HCT116 (cell line): ENCODE measurements around the gene DMKN. TPM values are rescaled to one million over a fixed set of nuclear protein-coding genes. Genes with fewer than 3 reads are reported as not detected.

Experiments
- ATAC-seq: fragments of 200-7000 bp; cut with Tn5 transposase; 2 replicates; pipeline ENCODE4 v1.9.1; 2020; ENCODE audit warnings: mild to moderate bottlenecking, moderate library complexity
- BruUV-seq: library from RNA; stranded (reverse); fragments of 400-500 nt; replicated peaks from 2 replicates; lab custom pipeline; 2021; lab: Mats Ljungman, UMichigan
- CTCF ChIA-PET: fragments of 300-600 bp; sonication (Branson Sonifier 250); formaldehyde crosslinking; loops from one replicate; lab custom pipeline; 2021; ENCODE audit warnings: antibody characterized with exemption; lab: Charles Lee
- POLR2A ChIA-PET: fragments of 300-600, 350-600 bp; sonication (Branson Sonifier 250); formaldehyde crosslinking; loops from one replicate; lab custom pipeline; 2021; ENCODE audit warnings: antibody characterized with exemption; lab: Charles Lee
- RAD21 ChIA-PET, 2 experiments: fragments of 300-600 bp; sonication (Branson Sonifier 250); formaldehyde crosslinking; loops; one replicate each; lab custom pipeline; 2023; ENCODE audit warnings: low total read pairs in 2 of 2; ENCODE audit not compliant: uncharacterized antibody in 2 of 2, unreplicated experiment in 2 of 2, low non-redundant PET in 1 of 2; lab: Charles Lee
- DNase-seq: peaks from one replicate; pipeline ENCODE4 v3.0.0-alpha.2; 2010; ENCODE audit warnings: low read depth, low spot score
- H2AFZ ChIP-seq: fragments of 200-600 bp; shearing (Covaris generic), sonication (generic); 2 replicates; pipeline ENCODE4 v1.6.1; 2017; ENCODE audit warnings: low read depth, mixed run types, mixed read lengths, antibody characterized with exemption, low read length; ENCODE audit not compliant: poor library complexity, severe bottlenecking
- H3K27ac ChIP-seq: 2 replicates; pipeline ENCODE4 v1.5.1; 2012; ENCODE audit warnings: low read depth, low read length
- H3K27me3 ChIP-seq: fragments of 200-600 bp; sonication (generic); 2 replicates; pipeline ENCODE4 v1.6.1; 2016; ENCODE audit warnings: mixed run types, low read length, mixed read lengths; ENCODE audit not compliant: insufficient read depth
- H3K36me3 ChIP-seq, 2 experiments: fragments of 200-500 bp in 1 of 2; fragments of 200-600 bp in 1 of 2; sonication (Bioruptor generic) in 1 of 2; sonication (generic) in 1 of 2; 2 replicates each; pipeline versions ENCODE4 v1.5.1 to v1.6.1; 2014 to 2016; ENCODE audit warnings: low read length in 2 of 2, inconsistent platforms in 1 of 2, mixed read lengths in 1 of 2, mixed run types in 1 of 2; ENCODE audit not compliant: insufficient read depth in 2 of 2, control insufficient read depth in 1 of 2
- H3K4me1 ChIP-seq, 2 experiments: fragments of 200-600 bp in 1 of 2; sonication (generic) in 1 of 2; 2 replicates each; pipeline versions ENCODE4 v1.5.1 to v1.6.1; 2012 to 2017; ENCODE audit warnings: low read length in 2 of 2, inconsistent platforms in 1 of 2, mild to moderate bottlenecking in 1 of 2, mixed read lengths in 1 of 2, mixed run types in 1 of 2, moderate library complexity in 1 of 2; ENCODE audit not compliant: insufficient read depth in 2 of 2, control insufficient read depth in 1 of 2
- H3K4me2 ChIP-seq: fragments of 200-600 bp; sonication (generic); 2 replicates; pipeline ENCODE4 v1.6.1; 2017; ENCODE audit warnings: mixed run types, low read length, mixed read lengths
- H3K4me3 ChIP-seq, 2 experiments: fragments of 200-600 bp in 1 of 2; sonication (generic) in 1 of 2; replicated peaks in 1 of 2; 2 replicates each; pipeline ENCODE4 v1.5.1; 2011 to 2016; ENCODE audit warnings: low read length in 2 of 2, control low read depth in 1 of 2, low read depth in 1 of 2, mild to moderate bottlenecking in 1 of 2, mixed read lengths in 1 of 2, mixed run types in 1 of 2
- H3K79me2 ChIP-seq: fragments of 200-600 bp; sonication (generic); 2 replicates; pipeline ENCODE4 v1.6.1; 2017; ENCODE audit warnings: mild to moderate bottlenecking, mixed run types, low read length, moderate library complexity, mixed read lengths; ENCODE audit not compliant: insufficient read depth
- H3K9ac ChIP-seq: fragments of 200-600 bp; sonication (generic); 2 replicates; pipeline ENCODE4 v1.6.1; 2016; ENCODE audit warnings: low read length, mixed read lengths
- H3K9me2 ChIP-seq: fragments of 200-600 bp; sonication (generic), shearing (Covaris generic); 2 replicates; pipeline ENCODE4 v1.6.1; 2017; ENCODE audit warnings: mixed run types, mild to moderate bottlenecking, moderate library complexity; ENCODE audit not compliant: insufficient read depth
- H3K9me3 ChIP-seq, 2 experiments: fragments of 200-500 bp in 1 of 2; fragments of 200-600 bp in 1 of 2; sonication (Bioruptor generic) in 1 of 2; sonication (generic) in 1 of 2; 2 replicates each; pipeline ENCODE4 v1.6.1; 2014 to 2017; ENCODE audit warnings: low read length in 2 of 2, mixed read lengths in 2 of 2, inconsistent platforms in 1 of 2, low read depth in 1 of 2, mild to moderate bottlenecking in 1 of 2, mixed run types in 1 of 2, moderate library complexity in 1 of 2; ENCODE audit not compliant: control insufficient read depth in 1 of 2, insufficient read depth in 1 of 2
- H4K20me1 ChIP-seq: fragments of 200-600 bp; sonication (generic), shearing (Covaris generic); 2 replicates; pipeline ENCODE4 v1.6.1; 2017; ENCODE audit warnings: mixed run types, mild to moderate bottlenecking, moderate library complexity; ENCODE audit not compliant: insufficient read depth
- ATF3 ChIP-seq: IDR thresholded peaks from 2 replicates; pipeline ENCODE4 v1.6.1; 2012
- CBX3 ChIP-seq: IDR thresholded peaks from 2 replicates; pipeline ENCODE4 v1.6.1; 2012; ENCODE audit warnings: low read depth
- CEBPB ChIP-seq: IDR thresholded peaks from 2 replicates; pipeline ENCODE4 v1.6.1; 2012; ENCODE audit warnings: low read depth
- EGR1 ChIP-seq: IDR thresholded peaks from 2 replicates; pipeline ENCODE4 v1.6.1; 2012; ENCODE audit warnings: low read depth
- ELF1 ChIP-seq: IDR thresholded peaks from 2 replicates; pipeline ENCODE4 v1.6.1; 2012; ENCODE audit warnings: low read depth, borderline replicate concordance
- EZH2 ChIP-seq: fragments of 200-600 bp; sonication (generic); IDR thresholded peaks from 2 replicates; pipeline ENCODE4 v1.6.1; 2017; ENCODE audit warnings: antibody characterized with exemption, mixed run types
- EZH2phosphoT487 ChIP-seq: fragments of 200-600 bp; IDR thresholded peaks from 2 replicates; pipeline ENCODE4 v1.6.1; 2018; ENCODE audit warnings: antibody characterized with exemption, borderline replicate concordance
- JUND ChIP-seq: IDR thresholded peaks from 2 replicates; pipeline ENCODE4 v1.6.1; 2012
- POLR2A ChIP-seq: IDR thresholded peaks from 2 replicates; pipeline ENCODE4 v1.7.0; 2011; ENCODE audit warnings: borderline replicate concordance; ENCODE audit not compliant: insufficient read depth, insufficient read length; ENCODE audit errors: extremely low read depth
- REST ChIP-seq: IDR thresholded peaks from 2 replicates; pipeline ENCODE4 v1.6.1; 2012; ENCODE audit warnings: low read depth
- SIN3A ChIP-seq: IDR thresholded peaks from 2 replicates; pipeline ENCODE4 v1.6.1; 2012; ENCODE audit warnings: low read depth
- SP1 ChIP-seq: IDR thresholded peaks from 2 replicates; pipeline ENCODE4 v1.6.1; 2012; ENCODE audit warnings: low read depth
- TCF7L2 ChIP-seq: IDR thresholded peaks from 2 replicates; pipeline ENCODE4 v1.7.0; 2011; ENCODE audit warnings: borderline replicate concordance, inconsistent platforms; ENCODE audit not compliant: insufficient read depth, insufficient read length; ENCODE audit errors: extremely low read depth
- YY1 ChIP-seq: IDR thresholded peaks from 2 replicates; pipeline ENCODE4 v1.6.1; 2011; ENCODE audit warnings: low read length, low read depth, moderate library complexity, mild to moderate bottlenecking; ENCODE audit not compliant: insufficient replicate concordance; ENCODE audit errors: extremely low read depth
- ZNF274 ChIP-seq: fragments of 200-500 bp; sonication (Bioruptor generic); IDR thresholded peaks from 2 replicates; pipeline ENCODE4 v1.6.1; 2014; ENCODE audit warnings: mild to moderate bottlenecking, low read depth, low read length, inconsistent platforms
- intact Hi-C: fragments of 100-400 bp; cut with micrococcal nuclease; formaldehyde crosslinking; loops from 2 replicates; pipeline ENCODE4 v1.10.0; 2022
- total RNA-seq: library from RNA; stranded (reverse); gene quantifications from one replicate; pipeline ENCODE4 v1.2.1, GENCODE V29; 2021; ENCODE audit not compliant: unreplicated experiment
- TF ChIP-seq, protein P1 (sequence below): IDR thresholded peaks from 2 replicates; pipeline ENCODE4 v1.6.1; 2011; ENCODE audit warnings: mild to moderate bottlenecking, low read length, moderate library complexity; ENCODE audit not compliant: insufficient replicate concordance; ENCODE audit errors: extremely low read depth
- TF ChIP-seq, protein P2 (sequence below), 3 experiments: fragments of 200-600 bp in 1 of 3; sonication (generic) in 1 of 3; IDR thresholded peaks in 2 of 3; conservative IDR thresholded peaks in 1 of 3; 2 replicates each; pipeline ENCODE4 v1.5.1; 2012 to 2017; ENCODE audit warnings: low read depth in 2 of 3, low read length in 2 of 3, antibody characterized with exemption in 1 of 3, borderline replicate concordance in 1 of 3, control low read depth in 1 of 3, mild to moderate bottlenecking in 1 of 3, mixed read lengths in 1 of 3, mixed run types in 1 of 3, moderate library complexity in 1 of 3; ENCODE audit not compliant: insufficient read depth in 1 of 3

The DMKN gene
- total RNA-seq, 1 experiment from 2014 or later, result 246 TPM

- TF ChIP-seq ZNF274 (no peak), EZH2 (no peak), YY1 (no peak), CBX3 (no peak)
Observed at GRCh38 chr19:35555301-35556005, 42.0 kb upstream of the DMKN start (continued).

DNA sequence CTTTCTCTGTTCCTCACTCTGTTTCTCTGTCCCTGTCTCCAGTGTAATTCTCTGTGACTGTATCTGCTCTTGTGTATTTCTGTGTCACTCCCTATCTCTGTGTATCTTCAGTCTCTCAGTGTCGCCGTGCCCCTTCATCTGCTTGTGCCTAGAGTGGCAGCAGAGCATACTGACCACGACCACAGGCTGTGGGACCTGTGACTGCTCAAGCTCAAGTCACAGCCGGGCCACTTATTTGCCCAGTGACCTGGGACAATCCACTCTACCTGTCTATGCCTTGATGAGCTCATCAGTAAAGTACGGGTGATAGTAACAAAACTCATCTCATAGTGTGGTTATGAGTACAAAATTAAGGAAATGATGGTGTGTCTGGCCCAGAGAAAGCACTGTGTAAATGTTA, 40.6 kb upstream of the DMKN start:
- intact Hi-C loops, result no loop called here
- ATAC-seq, result no peak
- Histone ChIP-seq H3K4me2 (no peak overlapping the region), H3K27ac (no peak overlapping the region), H3K4me1 (peaks cover 0 to 12% of the 10 kb centered on the region in 2 experiments; a peak in 2 of 4 replicates), H3K36me3 (no peaks in the 10 kb centered on the region), H4K20me1 (no peaks in the 10 kb centered on the region), H2AFZ (no peak overlapping the region), H3K9me2 (no peaks in the 10 kb centered on the region), H3K79me2 (no peaks in the 10 kb centered on the region), H3K9me3 (no peaks in the 10 kb centered on the region), H3K27me3 (no peaks in the 10 kb centered on the region), H3K4me3 (no peak overlapping the region), H3K9ac (no peak overlapping the region)
- ChIA-PET RAD21 (no interaction called here), CTCF (no interaction called here), POLR2A (no interaction called here)
- TF ChIP-seq EGR1, result no peak
- TF ChIP-seq POLR2A, result no peak
- no peak for TF ChIP-seq TCF7L2
- TF ChIP-seq SP1, result no peak
- TF ChIP-seq EZH2, result no peak
- TF ChIP-seq CBX3, result no peak
- no peak for TF ChIP-seq ELF1
- no peak for TF ChIP-seq JUND
- no peak for TF ChIP-seq REST
- no peak for TF ChIP-seq ZNF274
- TF ChIP-seq ATF3, result no peak
- TF ChIP-seq SIN3A, result no peak
- TF ChIP-seq, protein P1, sequence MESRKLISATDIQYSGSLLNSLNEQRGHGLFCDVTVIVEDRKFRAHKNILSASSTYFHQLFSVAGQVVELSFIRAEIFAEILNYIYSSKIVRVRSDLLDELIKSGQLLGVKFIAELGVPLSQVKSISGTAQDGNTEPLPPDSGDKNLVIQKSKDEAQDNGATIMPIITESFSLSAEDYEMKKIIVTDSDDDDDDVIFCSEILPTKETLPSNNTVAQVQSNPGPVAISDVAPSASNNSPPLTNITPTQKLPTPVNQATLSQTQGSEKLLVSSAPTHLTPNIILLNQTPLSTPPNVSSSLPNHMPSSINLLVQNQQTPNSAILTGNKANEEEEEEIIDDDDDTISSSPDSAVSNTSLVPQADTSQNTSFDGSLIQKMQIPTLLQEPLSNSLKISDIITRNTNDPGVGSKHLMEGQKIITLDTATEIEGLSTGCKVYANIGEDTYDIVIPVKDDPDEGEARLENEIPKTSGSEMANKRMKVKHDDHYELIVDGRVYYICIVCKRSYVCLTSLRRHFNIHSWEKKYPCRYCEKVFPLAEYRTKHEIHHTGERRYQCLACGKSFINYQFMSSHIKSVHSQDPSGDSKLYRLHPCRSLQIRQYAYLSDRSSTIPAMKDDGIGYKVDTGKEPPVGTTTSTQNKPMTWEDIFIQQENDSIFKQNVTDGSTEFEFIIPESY, result no peak
- no peak for TF ChIP-seq EZH2phosphoT487
- TF ChIP-seq CEBPB, result no peak
- TF ChIP-seq, protein P2, sequence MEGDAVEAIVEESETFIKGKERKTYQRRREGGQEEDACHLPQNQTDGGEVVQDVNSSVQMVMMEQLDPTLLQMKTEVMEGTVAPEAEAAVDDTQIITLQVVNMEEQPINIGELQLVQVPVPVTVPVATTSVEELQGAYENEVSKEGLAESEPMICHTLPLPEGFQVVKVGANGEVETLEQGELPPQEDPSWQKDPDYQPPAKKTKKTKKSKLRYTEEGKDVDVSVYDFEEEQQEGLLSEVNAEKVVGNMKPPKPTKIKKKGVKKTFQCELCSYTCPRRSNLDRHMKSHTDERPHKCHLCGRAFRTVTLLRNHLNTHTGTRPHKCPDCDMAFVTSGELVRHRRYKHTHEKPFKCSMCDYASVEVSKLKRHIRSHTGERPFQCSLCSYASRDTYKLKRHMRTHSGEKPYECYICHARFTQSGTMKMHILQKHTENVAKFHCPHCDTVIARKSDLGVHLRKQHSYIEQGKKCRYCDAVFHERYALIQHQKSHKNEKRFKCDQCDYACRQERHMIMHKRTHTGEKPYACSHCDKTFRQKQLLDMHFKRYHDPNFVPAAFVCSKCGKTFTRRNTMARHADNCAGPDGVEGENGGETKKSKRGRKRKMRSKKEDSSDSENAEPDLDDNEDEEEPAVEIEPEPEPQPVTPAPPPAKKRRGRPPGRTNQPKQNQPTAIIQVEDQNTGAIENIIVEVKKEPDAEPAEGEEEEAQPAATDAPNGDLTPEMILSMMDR (IDR thresholded peaks at IDR 0.05 in 2 of 3, conservative IDR thresholded peaks at IDR 0.05 in 1 of 3; ENCODE audit: borderline replicate concordance in 1 of 3, insufficient read depth in 1 of 3, low read depth in 2 of 3, low read length in 2 of 3), result no peak
- no peak for TF ChIP-seq YY1
- DNase-seq, result no peak
- no TSS peak for BruUV-seq
